Osteoblast (primary cell): ENCODE measurements around the gene CDKN3. TPM values are rescaled to one million over a fixed set of nuclear protein-coding genes. Genes with fewer than 3 reads are reported as not detected.
A peak's percentile ranks its signal among the peaks of the same experiment; 100 is the strongest.

Experiments used
- DNase-seq: peaks from one replicate; pipeline ENCODE4 v3.0.0; 2011; ENCODE audit warnings: low spot score, mixed read lengths; ENCODE audit not compliant: insufficient read length; ENCODE audit errors: missing footprints
- H2AFZ ChIP-seq: 2 replicates; pipeline ENCODE4 v1.6.0; 2011; ENCODE audit warnings: mild to moderate bottlenecking, low read length
- H3K27ac ChIP-seq: 2 replicates; pipeline ENCODE4 v1.5.1; 2011; ENCODE audit warnings: mild to moderate bottlenecking, low read depth, low read length, moderate library complexity
- H3K27me3 ChIP-seq: 2 replicates; pipeline ENCODE4 v1.6.0; 2012; ENCODE audit warnings: mild to moderate bottlenecking, control low read depth, inconsistent platforms, low read length, moderate library complexity; ENCODE audit not compliant: insufficient read depth
- H3K36me3 ChIP-seq: 2 replicates; pipeline ENCODE4 v1.5.1; 2011; ENCODE audit warnings: mild to moderate bottlenecking, low read length, control low read depth, moderate library complexity; ENCODE audit not compliant: insufficient read depth
- H3K4me1 ChIP-seq: 2 replicates; pipeline ENCODE4 v1.5.1; 2011; ENCODE audit warnings: mild to moderate bottlenecking, low read length, control low read depth, moderate library complexity; ENCODE audit not compliant: insufficient read depth
- H3K4me2 ChIP-seq: 2 replicates; pipeline ENCODE4 v1.6.0; 2011; ENCODE audit warnings: mild to moderate bottlenecking, low read length; ENCODE audit not compliant: insufficient read depth
- H3K4me3 ChIP-seq: fragments of 200-600 bp; sonication (generic); 3 replicates; pipeline ENCODE4 v1.5.1; 2012; ENCODE audit warnings: mild to moderate bottlenecking, low read length, inconsistent platforms; ENCODE audit not compliant: insufficient read depth
- H3K79me2 ChIP-seq: 2 replicates; pipeline ENCODE4 v1.6.0; 2012; ENCODE audit warnings: mild to moderate bottlenecking, low read length, control low read depth, inconsistent platforms; ENCODE audit not compliant: insufficient read depth
- H3K9me3 ChIP-seq: 2 replicates; pipeline ENCODE4 v1.5.1; 2011; ENCODE audit warnings: low read depth, low read length, control low read depth
- H4K20me1 ChIP-seq: 2 replicates; pipeline ENCODE4 v1.6.0; 2012; ENCODE audit warnings: mild to moderate bottlenecking, low read length, control low read depth; ENCODE audit not compliant: insufficient read depth
- total RNA-seq: library from RNA; depleted of rRNA; stranded (reverse); fragments of >200 nt; gene quantifications from 2 replicates; pipeline ENCODE4 v1.2.3, GENCODE V29; 2012
- TF ChIP-seq, protein P1 (sequence below): IDR thresholded peaks from 2 replicates; pipeline ENCODE4 v1.5.1; 2011; ENCODE audit warnings: mild to moderate bottlenecking, low read depth, low read length, moderate library complexity; ENCODE audit errors: extremely low read depth

The CDKN3 gene
- total RNA-seq, 1 donor = 7.6 TPM

GRCh38 chr14:54355698-54356097, 41.1 kb upstream of the CDKN3 start:
- peak; percentile 69 for DNase-seq
- no peaks in the 10 kb centered on the region for H3K79me2 ChIP-seq
- TF ChIP-seq, protein P1, sequence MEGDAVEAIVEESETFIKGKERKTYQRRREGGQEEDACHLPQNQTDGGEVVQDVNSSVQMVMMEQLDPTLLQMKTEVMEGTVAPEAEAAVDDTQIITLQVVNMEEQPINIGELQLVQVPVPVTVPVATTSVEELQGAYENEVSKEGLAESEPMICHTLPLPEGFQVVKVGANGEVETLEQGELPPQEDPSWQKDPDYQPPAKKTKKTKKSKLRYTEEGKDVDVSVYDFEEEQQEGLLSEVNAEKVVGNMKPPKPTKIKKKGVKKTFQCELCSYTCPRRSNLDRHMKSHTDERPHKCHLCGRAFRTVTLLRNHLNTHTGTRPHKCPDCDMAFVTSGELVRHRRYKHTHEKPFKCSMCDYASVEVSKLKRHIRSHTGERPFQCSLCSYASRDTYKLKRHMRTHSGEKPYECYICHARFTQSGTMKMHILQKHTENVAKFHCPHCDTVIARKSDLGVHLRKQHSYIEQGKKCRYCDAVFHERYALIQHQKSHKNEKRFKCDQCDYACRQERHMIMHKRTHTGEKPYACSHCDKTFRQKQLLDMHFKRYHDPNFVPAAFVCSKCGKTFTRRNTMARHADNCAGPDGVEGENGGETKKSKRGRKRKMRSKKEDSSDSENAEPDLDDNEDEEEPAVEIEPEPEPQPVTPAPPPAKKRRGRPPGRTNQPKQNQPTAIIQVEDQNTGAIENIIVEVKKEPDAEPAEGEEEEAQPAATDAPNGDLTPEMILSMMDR = no peak
- peaks cover 5% of the 10 kb centered on the region for H3K4me1 ChIP-seq
- no peaks in the 10 kb centered on the region for H4K20me1 ChIP-seq
- H2AFZ ChIP-seq = no peak overlapping the region
- peaks cover 11% of the 10 kb centered on the region for H3K27me3 ChIP-seq
- no peak overlapping the region for H3K27ac ChIP-seq
- no peaks in the 10 kb centered on the region for H3K36me3 ChIP-seq
- H3K9me3 ChIP-seq = no peaks in the 10 kb centered on the region
- no peak overlapping the region for H3K4me2 ChIP-seq
- H3K4me3 ChIP-seq = no peak overlapping the region

GRCh38 chr14:54356172-54356571, 40.6 kb upstream of the CDKN3 start:
- H3K79me2 ChIP-seq = no peaks in the 10 kb centered on the region
- H3K27ac ChIP-seq = no peak overlapping the region
- peaks cover 11% of the 10 kb centered on the region for H3K27me3 ChIP-seq
- H4K20me1 ChIP-seq = no peaks in the 10 kb centered on the region
- no peak overlapping the region for H3K4me2 ChIP-seq
- TF ChIP-seq, protein P1 = no peak
- DNase-seq = peak; percentile 63
- no peaks in the 10 kb centered on the region for H3K36me3 ChIP-seq
- peak overlapping the region; percentile 31 for H2AFZ ChIP-seq
- H3K4me1 ChIP-seq = peaks cover 5% of the 10 kb centered on the region
- no peak overlapping the region for H3K4me3 ChIP-seq
- no peaks in the 10 kb centered on the region for H3K9me3 ChIP-seq

DNA sequence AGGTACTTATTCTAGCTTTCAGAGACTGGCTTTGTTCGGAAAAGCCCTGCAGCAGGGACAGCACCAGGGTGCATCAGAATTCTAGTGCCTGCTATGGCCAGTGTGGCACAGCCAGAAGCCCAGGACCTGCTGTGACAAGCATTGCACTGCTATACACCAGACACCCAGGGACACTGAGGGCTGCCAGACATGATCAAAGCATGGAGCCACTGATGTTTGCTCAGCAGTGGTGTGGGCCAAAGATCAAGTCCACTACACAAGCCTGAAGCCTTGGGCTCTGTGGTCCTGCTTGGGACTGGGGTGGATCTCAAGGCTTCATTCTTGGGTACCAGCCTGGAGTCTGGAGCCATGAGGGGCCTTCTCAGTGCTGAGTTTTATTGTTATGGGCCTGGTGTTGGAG, 36.1 kb upstream of the CDKN3 start:
- Histone ChIP-seq H3K36me3 (no peaks in the 10 kb centered on the region), H2AFZ (no peak overlapping the region), H3K4me1 (peaks cover 19% of the 10 kb centered on the region), H3K4me2 (no peak overlapping the region), H3K9me3 (no peaks in the 10 kb centered on the region), H4K20me1 (no peaks in the 10 kb centered on the region), H3K4me3 (no peak overlapping the region), H3K27me3 (peaks cover 16% of the 10 kb centered on the region), H3K27ac (no peak overlapping the region), H3K79me2 (no peaks in the 10 kb centered on the region)
- TF ChIP-seq, protein P1 = no peak
- no peak for DNase-seq

DNA sequence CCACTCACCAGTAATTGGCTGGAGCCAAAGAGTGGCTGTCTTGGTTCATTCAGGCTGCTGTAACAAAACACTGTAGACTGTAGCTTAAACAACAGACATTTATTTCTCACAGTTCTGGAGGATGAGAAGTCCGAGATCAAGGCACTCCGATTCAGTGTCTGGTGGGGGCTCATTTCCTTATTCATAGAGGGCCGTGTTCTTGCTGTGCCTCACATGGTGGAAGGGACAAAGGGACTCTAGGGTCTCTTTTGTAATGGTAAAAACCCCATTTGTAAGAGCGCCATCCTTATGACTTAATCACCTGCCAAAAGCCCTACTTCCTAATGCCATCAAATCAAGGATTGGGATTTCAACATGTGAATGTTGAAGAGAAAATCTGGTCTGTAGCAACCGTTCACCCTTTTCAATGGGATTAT, 34.7 kb upstream of the CDKN3 start:
- no peak for DNase-seq
- TF ChIP-seq, protein P1 = no peak
- H3K4me1 ChIP-seq = peaks cover 16% of the 10 kb centered on the region

More for the DNA sequence above, 34.7 kb upstream of the CDKN3 start:
- Histone ChIP-seq H3K27ac (no peak overlapping the region), H3K36me3 (no peaks in the 10 kb centered on the region), H3K4me3 (no peak overlapping the region), H3K9me3 (no peaks in the 10 kb centered on the region), H3K79me2 (no peaks in the 10 kb centered on the region), H3K4me2 (no peak overlapping the region), H4K20me1 (no peaks in the 10 kb centered on the region), H2AFZ (no peak overlapping the region), H3K27me3 (peaks cover 16% of the 10 kb centered on the region)
